ENCODE data around the gene SHBG.

DNA sequence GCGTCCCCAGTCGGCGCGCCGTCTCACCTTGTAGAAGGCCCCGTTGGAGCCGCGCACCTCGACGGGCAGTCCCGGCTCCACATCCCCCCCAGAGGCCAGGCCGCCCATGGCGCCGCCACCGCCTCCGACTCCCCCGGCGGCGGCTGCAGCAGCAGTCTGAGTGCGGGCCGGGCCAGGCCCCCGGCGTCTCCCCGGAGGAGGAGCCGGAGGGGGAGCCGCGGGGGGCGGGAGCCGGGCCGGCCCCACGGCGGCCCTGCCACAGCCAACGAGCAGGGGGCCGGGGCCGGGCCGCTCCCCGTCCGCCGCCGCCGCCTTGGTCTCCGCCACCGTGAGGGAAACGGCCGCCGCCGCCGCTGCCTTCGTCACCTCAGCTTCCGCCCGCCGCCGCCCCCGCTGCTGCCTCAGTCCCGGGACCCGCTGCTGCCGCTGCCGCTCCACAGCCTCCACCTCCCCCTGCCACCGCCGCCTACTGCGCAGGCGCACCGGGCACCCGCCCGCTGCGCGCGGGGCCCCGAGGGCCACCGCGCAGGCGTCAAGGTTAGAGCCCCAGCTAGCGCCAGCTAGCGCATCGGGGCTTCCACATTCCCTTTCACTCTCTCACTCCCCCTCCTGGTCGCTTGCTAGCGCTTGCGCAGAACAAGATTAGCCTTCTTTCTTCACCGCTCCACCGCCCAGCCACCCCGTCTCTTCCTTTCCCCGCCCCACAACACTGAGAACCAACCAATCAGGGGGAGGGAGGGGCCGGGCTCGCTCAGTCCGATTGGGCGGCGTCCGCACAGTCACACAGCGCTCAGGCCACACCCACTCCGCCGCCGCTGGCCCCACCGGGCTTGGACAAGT lies 15.3 kb upstream of the SHBG start, which contains the start of gene FXR2:
- TF ChIP-seq CTCF (conservative IDR thresholded peaks at IDR 0.05 in 1 of 2, IDR thresholded peaks at IDR 0.05 in 1 of 2; ENCODE audit: low read depth in 1 of 2, low read length in 2 of 2), result peak; percentile 55 to 65
- no peak for TF ChIP-seq EZH2 (IDR thresholded peaks at IDR 0.05; ENCODE audit: low read length, missing control alignments)

Measured in fibroblast of lung (primary cell).